Measurements from ENCODE around the gene NFE2L3. TPM values are rescaled to one million over a fixed set of nuclear protein-coding genes. Genes with fewer than 3 reads are reported as not detected.

Gene NFE2L3
- total and polyA plus RNA-seq, 9 of the 15 experiments (the other 6 are each of a cell fraction or from before 2014, with no cell fraction given), result 2.9 to 16.9 (median 12.4) TPM

GRCh38 chr7:26180792-26181198, 28.8 kb downstream of the NFE2L3 start (continued):
- 0 out of 2 replicates have a peak, but pooled peaks have one; percentile 4 for TF ChIP-seq REST (IDR thresholded peaks at IDR 0.05; ENCODE audit: borderline replicate concordance)
- TF ChIP-seq REST (CRISPR knock-in tag; IDR thresholded peaks at IDR 0.05; ENCODE audit: low read depth), result no peak
- peak; percentile 57; the same call in 1 of the 2 replicates for TF ChIP-seq ZBTB2 (IDR thresholded peaks at IDR 0.05)
- 0 out of 4 replicates have a peak, but pooled peaks have one; percentile 19 to 51 for TF ChIP-seq MAZ (CRISPR knock-in tag; conservative IDR thresholded peaks at IDR 0.05 in 1 of 2, IDR thresholded peaks at IDR 0.05 in 1 of 2)
- TF ChIP-seq ELF4 (CRISPR knock-in tag; IDR thresholded peaks at IDR 0.05), result 0 out of 2 replicates have a peak, but pooled peaks have one; percentile 37
- TF ChIP-seq NKRF (IDR thresholded peaks at IDR 0.05; ENCODE audit: borderline replicate concordance), result no peak
- peak; percentile 49 for TF ChIP-seq DACH1 (IDR thresholded peaks at IDR 0.05; ENCODE audit: partially characterized antibody)
